ENCODE results near the gene TGM1. TPM values are rescaled to one million over a fixed set of nuclear protein-coding genes. Genes with fewer than 3 reads are reported as not detected.

The TGM1 gene
- total RNA-seq, 1 donor from 2014 or later, result 7.0 TPM

Other genes starting within 250 kb of the TGM1 start
- 4.3 and 4.9 TPM in 2 replicates for gene CARMIL3, start 211.2 kb downstream of the TGM1 start, total RNA-seq
- gene CPNE6, start 191.6 kb downstream of the TGM1 start, total RNA-seq, result not detected in 2 replicates
- gene PCK2, start 168.9 kb downstream of the TGM1 start, total RNA-seq, result 29.7 and 34.7 TPM in 2 replicates
- gene DCAF11, start 148.4 kb downstream of the TGM1 start, total RNA-seq, result 79.7 and 80.9 TPM in 2 replicates
- 2.3 and 2.8 TPM in 2 replicates for gene NRL, start 148.2 kb downstream of the TGM1 start, total RNA-seq
- 1.7 and 1.9 TPM in 2 replicates for gene FITM1, start 132.5 kb downstream of the TGM1 start, total RNA-seq
- gene PSME1, start 127.0 kb downstream of the TGM1 start, total RNA-seq, result 101 and 103 TPM in 2 replicates
- 22.8 and 22.9 TPM in 2 replicates for gene EMC9, start 121.6 kb downstream of the TGM1 start, total RNA-seq
- gene PSME2, start 116.6 kb downstream of the TGM1 start, total RNA-seq, result 118 and 120 TPM in 2 replicates
- 99.3 and 104 TPM in 2 replicates for gene RNF31, start 115.7 kb downstream of the TGM1 start, total RNA-seq
- 57.4 and 62.4 TPM in 2 replicates for gene IRF9, start 101.9 kb downstream of the TGM1 start, total RNA-seq
- 380 and 408 TPM in 2 replicates for gene REC8, start 91.1 kb downstream of the TGM1 start, total RNA-seq
- gene IPO4, start 74.4 kb downstream of the TGM1 start, total RNA-seq, result 54.9 and 56.4 TPM in 2 replicates
- gene TM9SF1, start 67.7 kb downstream of the TGM1 start, total RNA-seq, result 52.9 and 56.2 TPM in 2 replicates
- gene TSSK4, start 57.5 kb downstream of the TGM1 start, total RNA-seq, result 0.29 TPM in 1 of 2 replicates, not detected in the other
- gene CHMP4A, start 49.7 kb downstream of the TGM1 start, total RNA-seq, result 53.7 and 54.3 TPM in 2 replicates
- 15.2 and 17.7 TPM in 2 replicates for gene MDP1, start 47.1 kb downstream of the TGM1 start, total RNA-seq
- 161 TPM in 2 replicates for gene NEDD8, start 30.8 kb downstream of the TGM1 start, total RNA-seq
- 73.6 and 86.2 TPM in 2 replicates for gene GMPR2, start 30.2 kb downstream of the TGM1 start, total RNA-seq
- 56.7 and 59.2 TPM in 2 replicates for gene TINF2, start 20.6 kb downstream of the TGM1 start, total RNA-seq
- gene RABGGTA, start 8.4 kb upstream of the TGM1 start, total RNA-seq, result 25.9 and 33.1 TPM in 2 replicates
- 33.4 and 34.4 TPM in 2 replicates for gene DHRS1, start 36.6 kb upstream of the TGM1 start, total RNA-seq
- 32.4 and 32.6 TPM in 2 replicates for gene NOP9, start 36.7 kb upstream of the TGM1 start, total RNA-seq
- 1.9 and 3.0 TPM in 2 replicates for gene CIDEB, start 44.8 kb upstream of the TGM1 start, total RNA-seq
- gene LTB4R2, start 47.0 kb upstream of the TGM1 start, total RNA-seq, result 11.0 and 11.3 TPM in 2 replicates
- gene LTB4R, start 48.3 kb upstream of the TGM1 start, total RNA-seq, result 8.4 TPM in 2 replicates
- gene ADCY4, start 71.9 kb upstream of the TGM1 start, total RNA-seq, result 0.46 and 0.75 TPM in 2 replicates
- 0.62 and 1.5 TPM in 2 replicates for gene RIPK3, start 76.8 kb upstream of the TGM1 start, total RNA-seq
- gene NFATC4, start 105.0 kb upstream of the TGM1 start, total RNA-seq, result 56.6 and 57.6 TPM in 2 replicates
- gene NYNRIN, start 135.8 kb upstream of the TGM1 start, total RNA-seq, result 38.3 and 40.0 TPM in 2 replicates
- gene CBLN3, start 166.5 kb upstream of the TGM1 start, total RNA-seq, result 1.5 and 1.9 TPM in 2 replicates
- 74.3 and 77.4 TPM in 2 replicates for gene KHNYN, start 166.8 kb upstream of the TGM1 start, total RNA-seq
- gene SDR39U1, start 179.6 kb upstream of the TGM1 start, total RNA-seq, result 68.1 and 68.2 TPM in 2 replicates
- not detected in 2 replicates for gene CMA1, start 245.1 kb upstream of the TGM1 start, total RNA-seq

Measured in progenitor cell of endocrine pancreas (in vitro differentiated cells).